Measurements from ENCODE around the gene KIF1B.
"Not testable (repeated sequence)": the region's sequence is repeated elsewhere in the genome, so short reads cannot be mapped to it uniquely, and the experiment has no call there.

KIF1B gene

GRCh38 chr1:10237157-10237539 lies 26.8 kb downstream of the KIF1B start:
- Mint-ChIP-seq H3K4me3 (no peak overlapping the region), H3K9me3 (no peaks in the 10 kb centered on the region), H3K4me1 (peaks cover 24% of the 10 kb centered on the region), H3K36me3 (no peaks in the 10 kb centered on the region), H3K27me3 (no peaks in the 10 kb centered on the region), H3K27ac (peak overlapping the region; percentile 18)
- ATAC-seq (ENCODE audit: low read depth), result peak; percentile 61
- DNase-seq (ENCODE audit: low spot score in 2 of 2), result no peak

DNA sequence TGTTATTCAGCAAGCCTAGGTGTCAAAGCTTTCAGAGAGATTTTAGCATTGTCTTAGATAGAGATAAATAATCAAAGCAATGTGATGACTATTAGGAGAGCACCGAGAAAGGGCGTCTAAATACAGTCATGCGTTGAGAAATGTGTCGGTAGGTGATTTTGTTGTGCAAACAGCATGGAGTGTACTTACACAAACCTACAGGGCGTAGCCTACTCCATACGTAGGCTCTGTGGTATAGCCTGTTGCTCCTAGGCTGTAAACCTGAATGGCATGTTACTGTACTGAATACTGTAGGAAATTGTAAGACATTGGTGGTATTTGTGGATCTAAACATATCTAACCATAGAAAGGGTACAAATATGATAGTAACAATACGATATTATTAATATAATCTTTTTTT lies 31.8 kb downstream of the KIF1B start:
- Mint-ChIP-seq H3K4me1 (peaks cover 19% of the 10 kb centered on the region), H3K27me3 (no peaks in the 10 kb centered on the region), H3K27ac (no peak overlapping the region), H3K9me3 (no peaks in the 10 kb centered on the region), H3K36me3 (peaks cover 5% of the 10 kb centered on the region), H3K4me3 (no peak overlapping the region)
- ATAC-seq (ENCODE audit: low read depth) (no peak), DNase-seq (ENCODE audit: low spot score in 2 of 2) (no peak)

DNA sequence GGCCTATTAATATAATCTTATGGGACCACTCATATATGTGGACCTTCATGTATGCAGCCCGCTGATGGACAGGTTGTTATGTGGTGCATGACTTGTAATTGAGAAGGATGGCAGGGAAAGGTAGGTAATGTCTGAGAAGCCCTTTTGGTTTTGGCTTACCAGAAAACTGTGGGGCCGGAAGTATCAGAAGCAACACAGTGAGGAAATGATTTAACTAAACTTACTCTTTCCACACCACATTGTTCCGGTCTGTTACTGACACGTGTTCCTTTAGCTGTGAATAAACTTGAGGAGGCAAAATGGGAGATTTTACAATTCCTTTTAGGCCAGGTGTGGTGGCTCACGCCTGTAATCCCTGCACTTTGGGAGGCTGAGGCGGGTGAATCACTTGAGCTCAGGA lies 32.4 kb downstream of the KIF1B start:
- no peaks in the 10 kb centered on the region for H3K27me3 Mint-ChIP-seq
- DNase-seq (ENCODE audit: low spot score in 2 of 2), result no peak
- H3K27ac Mint-ChIP-seq, result peak overlapping the region; percentile 60

GRCh38 chr1:10245674-10246073 lies 35.3 kb downstream of the KIF1B start:
- ATAC-seq (ENCODE audit: low read depth) (no peak), DNase-seq (ENCODE audit: low spot score in 2 of 2) (no peak)
- H3K36me3 Mint-ChIP-seq, result peaks cover 11% of the 10 kb centered on the region
- H3K9me3 Mint-ChIP-seq, result no peaks in the 10 kb centered on the region
- H3K27me3 Mint-ChIP-seq, result no peaks in the 10 kb centered on the region
- H3K27ac Mint-ChIP-seq, result no peak overlapping the region
- no peak overlapping the region for H3K4me3 Mint-ChIP-seq
- peaks cover 13% of the 10 kb centered on the region for H3K4me1 Mint-ChIP-seq

More for the DNA sequence above, 32.4 kb downstream of the KIF1B start:
- peaks cover 13% of the 10 kb centered on the region for H3K4me1 Mint-ChIP-seq
- H3K36me3 Mint-ChIP-seq, result peaks cover 7% of the 10 kb centered on the region
- no peaks in the 10 kb centered on the region for H3K9me3 Mint-ChIP-seq
- ATAC-seq (ENCODE audit: low read depth), result peak; percentile 48
- H3K4me3 Mint-ChIP-seq, result peak overlapping the region; percentile 44

DNA sequence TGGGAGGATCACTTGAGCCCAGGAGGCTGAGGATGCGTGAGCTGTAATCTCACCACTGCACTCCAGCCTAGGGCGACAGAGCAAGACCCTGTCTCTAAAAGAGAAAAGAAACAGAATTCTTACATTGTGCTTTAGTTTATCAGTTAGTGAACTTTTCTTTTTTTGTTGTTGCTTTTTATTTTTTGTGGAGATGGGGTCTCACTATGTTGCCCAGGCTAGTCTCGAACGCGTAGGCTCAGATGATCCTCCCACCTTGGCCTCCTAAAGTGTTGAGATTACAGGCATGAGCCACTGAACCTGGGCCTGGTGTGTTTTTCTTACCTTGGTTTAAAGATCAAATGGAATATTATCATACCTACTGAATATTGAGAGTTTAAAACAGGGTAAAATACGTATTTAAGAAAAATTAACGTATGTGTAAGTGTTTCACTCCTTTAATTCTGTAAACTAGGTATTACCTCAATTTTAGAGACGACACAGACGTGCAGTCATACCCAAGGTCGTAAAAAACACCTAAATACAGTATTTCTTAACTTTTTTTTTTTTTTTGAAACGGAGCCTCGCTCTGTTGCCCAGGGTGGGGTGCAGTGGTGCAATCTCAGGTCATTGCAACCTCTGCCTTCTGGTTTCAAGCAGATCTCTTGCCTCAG lies 39.6 kb downstream of the KIF1B start:
- peaks cover 11% of the 10 kb centered on the region for H3K36me3 Mint-ChIP-seq
- no peaks in the 10 kb centered on the region for H3K9me3 Mint-ChIP-seq
- H3K27ac Mint-ChIP-seq, result no peak overlapping the region
- DNase-seq (ENCODE audit: low spot score in 2 of 2), result no peak
- H3K27me3 Mint-ChIP-seq, result no peaks in the 10 kb centered on the region
- no peak for ATAC-seq (ENCODE audit: low read depth)
- peaks cover 5% of the 10 kb centered on the region for H3K4me1 Mint-ChIP-seq
- no peak overlapping the region for H3K4me3 Mint-ChIP-seq

GRCh38 chr1:10250663-10251062 lies 40.3 kb downstream of the KIF1B start:
- no peaks in the 10 kb centered on the region for H3K9me3 Mint-ChIP-seq
- no peak overlapping the region for H3K4me3 Mint-ChIP-seq
- H3K27ac Mint-ChIP-seq, result no peak overlapping the region
- peaks cover 5% of the 10 kb centered on the region for H3K4me1 Mint-ChIP-seq
- no peaks in the 10 kb centered on the region for H3K27me3 Mint-ChIP-seq
- DNase-seq (ENCODE audit: low spot score in 2 of 2) (no peak), ATAC-seq (ENCODE audit: low read depth) (no peak)
- peaks cover 11% of the 10 kb centered on the region for H3K36me3 Mint-ChIP-seq

DNA sequence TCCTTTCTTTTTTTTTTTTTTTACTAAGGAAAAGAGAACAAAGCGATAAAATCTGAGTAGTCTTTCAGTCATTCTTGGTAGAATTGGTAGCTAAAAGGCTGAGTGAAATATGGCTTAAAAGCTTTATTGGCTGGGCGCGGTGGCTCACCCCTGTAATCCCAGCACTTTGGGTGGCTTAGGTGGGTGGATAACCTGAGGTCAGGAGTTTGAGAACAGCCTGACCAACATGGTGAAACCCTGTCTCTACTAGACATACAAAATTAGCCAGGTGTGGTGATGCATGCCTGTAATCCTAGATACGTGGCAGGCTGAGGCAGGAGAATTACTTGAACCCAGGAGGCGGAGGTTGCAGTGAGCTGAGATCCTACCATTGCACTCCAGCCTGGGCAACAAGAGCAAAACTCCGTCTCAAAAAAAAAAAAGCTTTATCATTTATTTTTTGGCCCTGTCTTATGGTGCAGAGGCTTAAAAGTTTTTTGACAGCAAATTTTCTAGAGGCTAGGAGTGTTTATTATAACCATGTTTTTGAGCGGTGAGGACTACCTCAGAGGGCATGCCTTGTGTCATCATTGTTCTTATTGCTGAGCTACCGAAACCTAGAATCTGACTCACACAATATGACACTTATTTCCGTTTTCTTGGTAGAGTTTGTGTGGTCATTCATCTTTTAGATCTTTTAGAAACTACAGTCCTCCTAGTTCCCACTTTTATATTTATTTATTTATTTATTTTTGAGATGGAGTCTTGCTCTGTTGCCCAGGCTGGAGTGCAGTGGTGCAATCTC lies 41.1 kb downstream of the KIF1B start:
- not testable (repeated sequence) for H3K27me3 Mint-ChIP-seq; H3K4me1 Mint-ChIP-seq; H3K9me3 Mint-ChIP-seq; H3K4me3 Mint-ChIP-seq; H3K27ac Mint-ChIP-seq; H3K36me3 Mint-ChIP-seq; DNase-seq (ENCODE audit: low spot score in 2 of 2); ATAC-seq (ENCODE audit: low read depth)

GRCh38 chr1:10252508-10252907 lies 42.1 kb downstream of the KIF1B start:
- H3K27me3 Mint-ChIP-seq, result no peaks in the 10 kb centered on the region
- ATAC-seq (ENCODE audit: low read depth) (no peak), DNase-seq (ENCODE audit: low spot score in 2 of 2) (no peak)
- H3K9me3 Mint-ChIP-seq, result no peaks in the 10 kb centered on the region
- H3K36me3 Mint-ChIP-seq, result peaks cover 7% of the 10 kb centered on the region
- no peak overlapping the region for H3K4me3 Mint-ChIP-seq
- H3K27ac Mint-ChIP-seq, result no peak overlapping the region
- H3K4me1 Mint-ChIP-seq, result peaks cover 5% of the 10 kb centered on the region

DNA sequence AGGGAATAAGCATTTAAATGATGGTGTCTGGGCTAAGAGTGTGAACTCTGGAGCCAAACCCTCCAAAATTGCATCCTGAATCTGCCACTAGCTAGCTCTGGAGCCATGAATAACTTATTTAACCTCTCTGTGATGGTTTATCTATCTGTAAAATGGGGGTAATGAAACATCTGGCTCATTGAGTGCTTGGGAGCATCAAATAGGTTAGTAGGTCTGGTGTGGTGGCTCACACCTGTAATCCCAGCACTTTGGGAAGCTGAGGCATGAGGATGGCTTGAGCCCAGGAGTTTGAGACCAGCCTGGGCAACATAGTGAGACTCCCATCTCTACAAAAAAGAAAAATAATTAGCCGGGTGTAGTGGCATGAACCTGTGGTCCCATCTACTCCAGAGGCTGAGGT lies 42.8 kb downstream of the KIF1B start:
- H3K4me3 Mint-ChIP-seq, result no peak overlapping the region

GRCh38 chr1:10253755-10254154 lies 43.4 kb downstream of the KIF1B start:
- DNase-seq (ENCODE audit: low spot score in 2 of 2), result no peak
- H3K36me3 Mint-ChIP-seq, result peaks cover 9% of the 10 kb centered on the region
- no peak overlapping the region for H3K27ac Mint-ChIP-seq
- H3K4me1 Mint-ChIP-seq, result peaks cover 5% of the 10 kb centered on the region
- no peaks in the 10 kb centered on the region for H3K27me3 Mint-ChIP-seq
- no peaks in the 10 kb centered on the region for H3K9me3 Mint-ChIP-seq
- H3K4me3 Mint-ChIP-seq, result no peak overlapping the region
- ATAC-seq (ENCODE audit: low read depth), result no peak

More for the DNA sequence above, 42.8 kb downstream of the KIF1B start:
- no peaks in the 10 kb centered on the region for H3K27me3 Mint-ChIP-seq
- peaks cover 5% of the 10 kb centered on the region for H3K4me1 Mint-ChIP-seq
- peaks cover 9% of the 10 kb centered on the region for H3K36me3 Mint-ChIP-seq
- DNase-seq (ENCODE audit: low spot score in 2 of 2) (no peak), ATAC-seq (ENCODE audit: low read depth) (no peak)
- H3K27ac Mint-ChIP-seq, result no peak overlapping the region
- H3K9me3 Mint-ChIP-seq, result no peaks in the 10 kb centered on the region

DNA sequence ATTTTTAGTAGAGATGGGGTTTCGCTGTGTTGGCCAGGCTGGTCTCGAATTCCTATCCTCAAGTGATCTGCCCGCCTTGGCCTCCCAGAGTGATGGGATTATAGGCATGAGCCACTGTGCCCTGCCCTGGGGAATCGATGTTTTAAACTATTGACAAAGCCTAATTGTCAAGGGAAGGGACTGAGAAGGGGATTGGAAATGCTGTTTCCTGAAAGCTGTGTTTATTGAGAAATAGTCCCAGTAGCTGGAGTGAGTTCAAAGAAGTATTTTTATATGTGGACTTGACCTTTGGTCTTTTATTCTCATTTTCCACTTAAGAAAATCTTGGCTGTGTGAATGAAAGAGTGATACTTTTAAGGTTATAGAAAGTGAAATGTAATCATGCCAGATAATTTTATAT lies 47.5 kb downstream of the KIF1B start:
- DNase-seq (ENCODE audit: low spot score in 2 of 2), result no peak
- H3K9me3 Mint-ChIP-seq, result no peaks in the 10 kb centered on the region
- peaks cover 20% of the 10 kb centered on the region for H3K36me3 Mint-ChIP-seq
- H3K27ac Mint-ChIP-seq, result no peak overlapping the region
- no peak overlapping the region for H3K4me3 Mint-ChIP-seq
- no peak for ATAC-seq (ENCODE audit: low read depth)
- peaks cover 5% of the 10 kb centered on the region for H3K4me1 Mint-ChIP-seq
- no peaks in the 10 kb centered on the region for H3K27me3 Mint-ChIP-seq

- DNase-seq (ENCODE audit: low spot score in 2 of 2); H3K27ac Mint-ChIP-seq; H3K9me3 Mint-ChIP-seq; H3K4me1 Mint-ChIP-seq; ATAC-seq (ENCODE audit: low read depth); H3K27me3 Mint-ChIP-seq; H3K4me3 Mint-ChIP-seq: not testable (repeated sequence)
- peaks cover 27% of the 10 kb centered on the region for H3K36me3 Mint-ChIP-seq
Measured at GRCh38 chr1:10259547-10259946, 49.2 kb downstream of the KIF1B start.

DNA sequence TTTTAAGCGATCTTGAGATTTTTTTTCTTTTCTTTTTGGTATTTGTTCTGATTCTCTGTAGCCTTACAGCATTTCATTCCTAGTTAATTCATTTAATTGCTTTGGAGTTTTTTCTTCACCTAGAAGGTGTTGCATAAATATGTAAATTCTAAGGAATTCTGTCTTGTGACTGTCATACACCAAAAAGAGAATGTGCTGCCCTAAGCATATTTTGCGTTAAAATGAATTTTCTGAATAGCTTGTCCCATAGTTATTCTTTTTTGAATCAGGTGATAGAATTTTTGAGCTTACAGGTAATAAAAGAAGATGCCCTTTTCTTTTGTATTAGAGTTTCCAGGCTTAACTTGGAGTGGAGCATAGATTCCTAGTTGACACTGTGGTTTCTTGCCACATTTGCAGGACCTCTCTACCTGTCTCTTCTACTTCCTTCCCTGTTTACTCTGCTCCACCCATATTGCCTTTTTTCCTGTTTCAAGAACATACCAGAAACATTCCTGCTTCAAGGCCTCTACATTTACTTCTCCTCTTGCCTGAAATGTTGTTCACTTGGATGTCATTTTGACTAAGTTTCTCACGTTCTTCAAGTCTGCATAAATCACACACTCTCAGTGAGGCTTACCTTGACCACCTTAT lies 53.2 kb downstream of the KIF1B start:
- DNase-seq (ENCODE audit: low spot score in 2 of 2) (no peak), ATAC-seq (ENCODE audit: low read depth) (no peak)
- Mint-ChIP-seq H3K9me3 (no peaks in the 10 kb centered on the region), H3K27ac (no peak overlapping the region), H3K4me3 (no peak overlapping the region), H3K36me3 (peaks cover 21% of the 10 kb centered on the region), H3K4me1 (peaks cover 5% of the 10 kb centered on the region), H3K27me3 (no peaks in the 10 kb centered on the region)

DNA sequence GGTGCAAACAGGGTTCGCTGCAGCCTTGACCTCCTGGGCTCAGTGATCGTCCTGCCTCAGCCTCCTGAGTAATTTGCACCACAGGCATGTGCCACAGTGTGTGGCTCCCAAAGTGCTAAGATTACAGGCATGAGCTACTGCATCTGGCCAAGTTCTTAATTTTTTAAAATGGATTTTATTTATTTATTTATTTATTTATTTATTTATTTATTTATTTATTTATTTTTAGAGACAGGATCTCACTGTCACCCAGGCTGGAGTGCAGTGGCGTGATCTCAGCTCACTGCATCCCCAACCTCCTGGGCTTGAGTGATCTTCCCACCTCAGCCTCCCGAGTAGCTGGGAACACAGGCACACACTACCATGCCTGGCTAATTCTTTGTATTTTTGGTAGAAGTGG lies 54.7 kb downstream of the KIF1B start:
- H3K27me3 Mint-ChIP-seq, result no peaks in the 10 kb centered on the region
- ATAC-seq (ENCODE audit: low read depth) (no peak), DNase-seq (ENCODE audit: low spot score in 2 of 2) (no peak)
- H3K4me1 Mint-ChIP-seq, result peaks cover 5% of the 10 kb centered on the region
- no peak overlapping the region for H3K27ac Mint-ChIP-seq
- no peaks in the 10 kb centered on the region for H3K9me3 Mint-ChIP-seq
- no peak overlapping the region for H3K4me3 Mint-ChIP-seq
- H3K36me3 Mint-ChIP-seq, result peaks cover 18% of the 10 kb centered on the region
